HepG2 (cell line): ENCODE data around the gene TUBA4B. TPM values are rescaled to one million over a fixed set of nuclear protein-coding genes. Genes with fewer than 3 reads are reported as not detected.

Experiments
- BORCS8-MEF2B ChIP-seq: sonication (generic); formaldehyde crosslinking; IDR thresholded peaks from 2 replicates; pipeline ENCODE4 v1.8.0; 2022; ENCODE audit warnings: mild to moderate bottlenecking, missing genetic modification reagents
- ESRRA ChIP-seq: sonication (generic); formaldehyde crosslinking; IDR thresholded peaks from 2 replicates; pipeline ENCODE4 v1.5.1; 2020; ENCODE audit warnings: mild to moderate bottlenecking, low read depth, missing genetic modification reagents
- HHEX ChIP-seq: IDR thresholded peaks from 2 replicates; pipeline ENCODE4 v1.6.1; 2016; ENCODE audit warnings: control low read depth
- HNF4A ChIP-seq: sonication (generic); formaldehyde crosslinking; IDR thresholded peaks from 2 replicates; pipeline ENCODE4 v1.4.0; 2020; ENCODE audit warnings: missing genetic modification reagents
- MTA1 ChIP-seq: sonication (generic); formaldehyde crosslinking; IDR thresholded peaks from 2 replicates; pipeline ENCODE4 v1.4.0; 2020; ENCODE audit warnings: missing genetic modification reagents, mild to moderate bottlenecking, borderline replicate concordance
- NR2C2 ChIP-seq: sonication (generic); formaldehyde crosslinking; IDR thresholded peaks from 2 replicates; pipeline ENCODE4 v1.4.0; 2020; ENCODE audit warnings: missing genetic modification reagents, mild to moderate bottlenecking, moderate library complexity, borderline replicate concordance
- ONECUT2 ChIP-seq: sonication (generic); formaldehyde crosslinking; IDR thresholded peaks from 2 replicates; pipeline ENCODE4 v1.4.0; 2020; ENCODE audit warnings: missing genetic modification reagents
- PCBP2 ChIP-seq: fragments of 200-400 bp; formaldehyde crosslinking; optimal IDR thresholded peaks from 2 replicates; pipeline ENCODE3; 2018; ENCODE audit warnings: low read length, low read depth; ENCODE audit not compliant: poor library complexity, severe bottlenecking
- PHF21A ChIP-seq: sonication (generic); formaldehyde crosslinking; IDR thresholded peaks from 2 replicates; pipeline ENCODE4 v1.5.0; 2020; ENCODE audit warnings: mild to moderate bottlenecking, missing genetic modification reagents
- SAP130 ChIP-seq: IDR thresholded peaks from 2 replicates; pipeline ENCODE4 v1.6.1; 2016; ENCODE audit warnings: low read depth
- SMAD1 ChIP-seq: sonication (generic); formaldehyde crosslinking; IDR thresholded peaks from 2 replicates; pipeline ENCODE4 v1.4.0; 2020; ENCODE audit warnings: missing genetic modification reagents, low read depth, mild to moderate bottlenecking, borderline replicate concordance
- SMC3 ChIP-seq: IDR thresholded peaks from 2 replicates; pipeline ENCODE4 v1.6.1; 2011; ENCODE audit warnings: low read length, improper control_type of control experiment
- SP4 ChIP-seq: sonication (generic); formaldehyde crosslinking; IDR thresholded peaks from 2 replicates; pipeline ENCODE4 v1.8.1; 2023; ENCODE audit warnings: mild to moderate bottlenecking, missing genetic modification reagents
- TBX3 ChIP-seq: fragments of 450-650 bp; IDR thresholded peaks from 2 replicates; pipeline ENCODE4 v1.6.1; 2017; ENCODE audit warnings: antibody characterized with exemption, mild to moderate bottlenecking, inconsistent platforms, borderline replicate concordance
- THAP11 ChIP-seq: IDR thresholded peaks from 2 replicates; pipeline ENCODE4 v1.6.1; 2016; ENCODE audit warnings: missing biosample characterization, missing genetic modification reagents
- ZFP36 ChIP-seq: fragments of 150-350 bp; IDR thresholded peaks from 2 replicates; pipeline ENCODE4 v1.6.1; 2018; ENCODE audit warnings: borderline replicate concordance, low read length, low read depth; ENCODE audit not compliant: partially characterized antibody
- ZNF136 ChIP-seq: sonication (generic); formaldehyde crosslinking; IDR thresholded peaks from 2 replicates; pipeline ENCODE4 v1.8.1; 2022; ENCODE audit warnings: low read depth, mild to moderate bottlenecking, moderate library complexity, missing genetic modification reagents
- ZNF337 ChIP-seq: sonication (generic); formaldehyde crosslinking; IDR thresholded peaks from 2 replicates; pipeline ENCODE4 v1.5.1; 2020; ENCODE audit warnings: missing genetic modification reagents, low read depth, mild to moderate bottlenecking, borderline replicate concordance
- ZNF567 ChIP-seq: sonication (generic); formaldehyde crosslinking; IDR thresholded peaks from 2 replicates; pipeline ENCODE4 v1.8.1; 2023; ENCODE audit warnings: mild to moderate bottlenecking, missing genetic modification reagents, borderline replicate concordance
- ZNF800 ChIP-seq: sonication (generic); formaldehyde crosslinking; IDR thresholded peaks from 2 replicates; pipeline ENCODE4 v1.4.0; 2020; ENCODE audit warnings: missing genetic modification reagents
- ZZZ3 ChIP-seq: sonication (generic); formaldehyde crosslinking; IDR thresholded peaks from 2 replicates; pipeline ENCODE4 v1.4.0; 2020; ENCODE audit warnings: missing genetic modification reagents, mild to moderate bottlenecking, borderline replicate concordance
- polyA plus RNA-seq, 8 experiments: library from polyadenylated mRNA; depleted of rRNA in 3 of 8; stranded (reverse) in 7 of 8; unstranded in 1 of 8; fragments of >200 nt; fragmentation: Illumina TruSeq in 4 of 8; extraction: Trizol in 4 of 8; gene quantifications; 2 replicates each; pipeline versions ENCODE4 v1.2.1 to v1.2.3, GENCODE V29; 2011 to 2016; ENCODE audit warnings: low read depth in 4 of 8, missing spikeins in 1 of 8, mixed read lengths in 1 of 8; ENCODE audit not compliant: insufficient read depth in 1 of 8
- total RNA-seq, 5 experiments: library from RNA; depleted of rRNA; stranded (reverse); fragments of >200 nt; fragmentation: Illumina TruSeq; extraction: Trizol; gene quantifications; 2 replicates each; pipeline ENCODE4 v1.2.3, GENCODE V29; 2016; ENCODE audit warnings: low read depth in 1 of 5
- TF ChIP-seq, protein P1 (sequence below): IDR thresholded peaks from 2 replicates; pipeline ENCODE4 v1.6.1; 2016; ENCODE audit warnings: low read depth, control low read depth
- TF ChIP-seq, protein P2 (sequence below): sonication (generic); formaldehyde crosslinking; IDR thresholded peaks from 2 replicates; pipeline ENCODE4 v1.4.0; 2020; ENCODE audit warnings: missing genetic modification reagents

TUBA4B gene
- total and polyA plus RNA-seq, 2 of the 13 experiments (the other 11 are each of a cell fraction or from before 2014, with no cell fraction given): 0.18 to 0.22 TPM

GRCh38 chr2:219298759-219299371 lies 45.8 kb downstream of the TUBA4B start (continued):
- TF ChIP-seq ZFP36 (peak; percentile 20), HNF4A (CRISPR knock-in tag) (peak; percentile 56; the same call in 1 of the 2 replicates), ZNF136 (peak; percentile 82; the same call in 1 of the 2 replicates), HHEX (no peak), SP4 (peak; percentile 59), THAP11 (0 out of 2 replicates have a peak, but pooled peaks have one; percentile 19), SMC3 (peak; percentile 87), PHF21A (peak; percentile 49; the same call in 1 of the 2 replicates), SMAD1 (CRISPR knock-in tag) (peak; percentile 72; the same call in 1 of the 2 replicates), NR2C2 (CRISPR knock-in tag) (peak; percentile 51; the same call in 1 of the 2 replicates), ZZZ3 (CRISPR knock-in tag) (no peak), SAP130 (CRISPR knock-in tag) (peak; percentile 60; the same call in 1 of the 2 replicates), PCBP2 (no peak), ZNF567 (CRISPR knock-in tag) (0 out of 2 replicates have a peak, but pooled peaks have one; percentile 48), BORCS8-MEF2B (CRISPR knock-in tag) (peak; percentile 45; the same call in 1 of the 2 replicates), ZNF337 (CRISPR knock-in tag) (0 out of 2 replicates have a peak, but pooled peaks have one; percentile 29), TBX3 (no peak), ONECUT2 (CRISPR knock-in tag) (no peak), MTA1 (peak; percentile 65; the same call in 1 of the 2 replicates), ZNF800 (peak; percentile 47; the same call in 1 of the 2 replicates), ESRRA (CRISPR knock-in tag) (0 out of 2 replicates have a peak, but pooled peaks have one; percentile 22)
- TF ChIP-seq, protein P1, sequence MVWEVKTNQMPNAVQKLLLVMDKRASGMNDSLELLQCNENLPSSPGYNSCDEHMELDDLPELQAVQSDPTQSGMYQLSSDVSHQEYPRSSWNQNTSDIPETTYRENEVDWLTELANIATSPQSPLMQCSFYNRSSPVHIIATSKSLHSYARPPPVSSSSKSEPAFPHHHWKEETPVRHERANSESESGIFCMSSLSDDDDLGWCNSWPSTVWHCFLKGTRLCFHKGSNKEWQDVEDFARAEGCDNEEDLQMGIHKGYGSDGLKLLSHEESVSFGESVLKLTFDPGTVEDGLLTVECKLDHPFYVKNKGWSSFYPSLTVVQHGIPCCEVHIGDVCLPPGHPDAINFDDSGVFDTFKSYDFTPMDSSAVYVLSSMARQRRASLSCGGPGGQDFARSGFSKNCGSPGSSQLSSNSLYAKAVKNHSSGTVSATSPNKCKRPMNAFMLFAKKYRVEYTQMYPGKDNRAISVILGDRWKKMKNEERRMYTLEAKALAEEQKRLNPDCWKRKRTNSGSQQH (CRISPR knock-in tag): 0 out of 2 replicates have a peak, but pooled peaks have one; percentile 32
- TF ChIP-seq, protein P2, sequence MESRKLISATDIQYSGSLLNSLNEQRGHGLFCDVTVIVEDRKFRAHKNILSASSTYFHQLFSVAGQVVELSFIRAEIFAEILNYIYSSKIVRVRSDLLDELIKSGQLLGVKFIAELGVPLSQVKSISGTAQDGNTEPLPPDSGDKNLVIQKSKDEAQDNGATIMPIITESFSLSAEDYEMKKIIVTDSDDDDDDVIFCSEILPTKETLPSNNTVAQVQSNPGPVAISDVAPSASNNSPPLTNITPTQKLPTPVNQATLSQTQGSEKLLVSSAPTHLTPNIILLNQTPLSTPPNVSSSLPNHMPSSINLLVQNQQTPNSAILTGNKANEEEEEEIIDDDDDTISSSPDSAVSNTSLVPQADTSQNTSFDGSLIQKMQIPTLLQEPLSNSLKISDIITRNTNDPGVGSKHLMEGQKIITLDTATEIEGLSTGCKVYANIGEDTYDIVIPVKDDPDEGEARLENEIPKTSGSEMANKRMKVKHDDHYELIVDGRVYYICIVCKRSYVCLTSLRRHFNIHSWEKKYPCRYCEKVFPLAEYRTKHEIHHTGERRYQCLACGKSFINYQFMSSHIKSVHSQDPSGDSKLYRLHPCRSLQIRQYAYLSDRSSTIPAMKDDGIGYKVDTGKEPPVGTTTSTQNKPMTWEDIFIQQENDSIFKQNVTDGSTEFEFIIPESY (CRISPR knock-in tag): peak; percentile 59; the same call in 1 of the 2 replicates
